ENCODE data around the gene CBLB. TPM values are rescaled to one million over a fixed set of nuclear protein-coding genes. Genes with fewer than 3 reads are reported as not detected.
A peak's percentile ranks its signal among the peaks of the same experiment; 100 is the strongest.

Gene CBLB
- total RNA-seq, 5 donors from 2014 or later (not counting 1 experiment from before 2014, with no cell fraction given), result 81.3 to 120 (median 99.6) TPM

- no peak overlapping the region for H3K4me3 Mint-ChIP-seq
- H3K36me3 Mint-ChIP-seq, result peaks cover 52% of the 10 kb centered on the region
- CTCF ChIA-PET, result no interaction called here
- H3K27ac ChIP-seq (ENCODE audit: low read length), result no peak overlapping the region
- no peak overlapping the region for H3K4me3 ChIP-seq (ENCODE audit: control insufficient read depth in 1 of 2, extremely low read depth in 1 of 2, low read length in 1 of 2)
- DNase-seq (no peak), ATAC-seq (replicated peaks in 1 of 4) (no peak)
- no peaks in the 10 kb centered on the region for H3K9me3 ChIP-seq
- H3K4me1 Mint-ChIP-seq, result peaks cover 52 to 76% (median 55%) of the 10 kb centered on the region in 3 donors
- H3K27me3 Mint-ChIP-seq, result no peaks in the 10 kb centered on the region
- WGBS (ENCODE audit: insufficient coverage), result 99% methylated on average over 6 of the region's 6 CpGs
- no peaks in the 10 kb centered on the region for H3K27me3 ChIP-seq (replicated peaks in 1 of 2; ENCODE audit: control insufficient read depth in 2 of 2, extremely low read depth in 1 of 2, insufficient read depth in 2 of 2, low read length in 1 of 2)
- H3K27ac Mint-ChIP-seq, result peak overlapping the region; percentile 76 to 77
- POLR2A ChIA-PET, result interaction anchor here in 1 of 2 donors (0.6 kb wide), 2 partner anchors 10 to 15 kb away, joined by 3 to 4 read pairs; no protein-coding TSS in a partner anchor
- H3K36me3 ChIP-seq (ENCODE audit: control insufficient read depth in 2 of 2, extremely low read depth in 1 of 2, insufficient read depth in 1 of 2, low read length in 1 of 2), result peaks cover 7 to 35% of the 10 kb centered on the region in 2 donors
- H3K4me1 ChIP-seq (ENCODE audit: control insufficient read depth in 1 of 2, extremely low read depth in 1 of 2, insufficient read depth in 2 of 2, low read length in 2 of 2), result peaks cover 26 to 27% of the 10 kb centered on the region in 2 experiments
- H3K9me3 Mint-ChIP-seq, result peaks cover 14 to 21% (median 19%) of the 10 kb centered on the region in 3 donors
Observed at GRCh38 chr3:105759442-105760078, 109.3 kb downstream of the CBLB start.

- no peak for DNase-seq
- no peaks in the 10 kb centered on the region for H3K9me3 ChIP-seq
- H3K27me3 ChIP-seq (replicated peaks in 1 of 2; ENCODE audit: control insufficient read depth in 2 of 2, extremely low read depth in 1 of 2, insufficient read depth in 2 of 2, low read length in 1 of 2), result no peaks in the 10 kb centered on the region
- no peak overlapping the region for H3K27ac ChIP-seq (ENCODE audit: low read length)
- peaks cover 30 to 37% of the 10 kb centered on the region in 2 experiments for H3K4me1 ChIP-seq (ENCODE audit: control insufficient read depth in 1 of 2, extremely low read depth in 1 of 2, insufficient read depth in 2 of 2, low read length in 2 of 2)
- peaks cover 52 to 75% (median 56%) of the 10 kb centered on the region in 3 donors for H3K4me1 Mint-ChIP-seq
- H3K27ac Mint-ChIP-seq, result peak overlapping the region; percentile 46 to 75
- H3K9me3 Mint-ChIP-seq, result peaks cover 14 to 20% (median 19%) of the 10 kb centered on the region in 3 donors
- no peak for ATAC-seq (replicated peaks in 1 of 4)
- POLR2A ChIA-PET, result no interaction called here
- no peak overlapping the region for H3K4me3 Mint-ChIP-seq
- no peaks in the 10 kb centered on the region for H3K27me3 Mint-ChIP-seq
- peaks cover 7 to 35% of the 10 kb centered on the region in 2 donors for H3K36me3 ChIP-seq (ENCODE audit: control insufficient read depth in 2 of 2, extremely low read depth in 1 of 2, insufficient read depth in 1 of 2, low read length in 1 of 2)
- CTCF ChIA-PET, result interaction anchor here in 1 of 2 donors (0.7 kb wide), 1 partner anchor 40 kb away, joined by 3 read pairs; no protein-coding TSS in a partner anchor
- H3K36me3 Mint-ChIP-seq, result peaks cover 48% of the 10 kb centered on the region
- H3K4me3 ChIP-seq (ENCODE audit: control insufficient read depth in 1 of 2, extremely low read depth in 1 of 2, low read length in 1 of 2), result no peak overlapping the region
- WGBS (ENCODE audit: insufficient coverage), result 97% methylated on average over 9 of the region's 9 CpGs
Observed at GRCh38 chr3:105758451-105758850, 110.4 kb downstream of the CBLB start.

GRCh38 chr3:105755121-105755886 lies 113.5 kb downstream of the CBLB start:
- CTCF ChIA-PET, result no interaction called here
- no peak overlapping the region for H3K4me3 ChIP-seq (ENCODE audit: control insufficient read depth in 1 of 2, extremely low read depth in 1 of 2, low read length in 1 of 2)
- peaks cover 41 to 63% of the 10 kb centered on the region in 2 experiments for H3K4me1 ChIP-seq (ENCODE audit: control insufficient read depth in 1 of 2, extremely low read depth in 1 of 2, insufficient read depth in 2 of 2, low read length in 2 of 2)
- no peaks in the 10 kb centered on the region for H3K27me3 ChIP-seq (replicated peaks in 1 of 2; ENCODE audit: control insufficient read depth in 2 of 2, extremely low read depth in 1 of 2, insufficient read depth in 2 of 2, low read length in 1 of 2)
- no peaks in the 10 kb centered on the region for H3K9me3 ChIP-seq
- Mint-ChIP-seq H3K9me3 (peaks cover 0 to 3% (median 0%) of the 10 kb centered on the region in 3 donors), H3K27me3 (no peaks in the 10 kb centered on the region), H3K4me1 (peaks cover 70 to 86% (median 77%) of the 10 kb centered on the region in 3 donors), H3K36me3 (peaks cover 31% of the 10 kb centered on the region), H3K27ac (peak overlapping the region; percentile 99 to 100), H3K4me3 (peak overlapping the region in 2 of 3 donors; percentile 5 to 38)
- DNase-seq (no peak), ATAC-seq (replicated peaks in 1 of 4) (no peak)
- H3K27ac ChIP-seq (ENCODE audit: low read length), result peak overlapping the region; percentile 92
- WGBS (ENCODE audit: insufficient coverage), result no CpG with 5 or more reads among the region's 2 CpGs
- POLR2A ChIA-PET, result no interaction called here
- peaks cover 3 to 15% of the 10 kb centered on the region in 2 donors for H3K36me3 ChIP-seq (ENCODE audit: control insufficient read depth in 2 of 2, extremely low read depth in 1 of 2, insufficient read depth in 1 of 2, low read length in 1 of 2)

- Mint-ChIP-seq H3K27me3 (no peaks in the 10 kb centered on the region), H3K27ac (peak overlapping the region; percentile 99 to 100), H3K36me3 (peaks cover 13% of the 10 kb centered on the region), H3K4me3 (peak overlapping the region; percentile 39 to 69 (median 60)), H3K4me1 (peaks cover 83 to 88% (median 85%) of the 10 kb centered on the region in 3 donors), H3K9me3 (no peaks in the 10 kb centered on the region)
- no CpG with 5 or more reads among the region's 1 CpG for WGBS (ENCODE audit: insufficient coverage)
- Histone ChIP-seq H3K4me1 (ENCODE audit: control insufficient read depth in 1 of 2, extremely low read depth in 1 of 2, insufficient read depth in 2 of 2, low read length in 2 of 2) (peaks cover 32 to 77% of the 10 kb centered on the region in 2 experiments), H3K27me3 (replicated peaks in 1 of 2; ENCODE audit: control insufficient read depth in 2 of 2, extremely low read depth in 1 of 2, insufficient read depth in 2 of 2, low read length in 1 of 2) (no peaks in the 10 kb centered on the region), H3K4me3 (ENCODE audit: control insufficient read depth in 1 of 2, extremely low read depth in 1 of 2, low read length in 1 of 2) (peak overlapping the region; percentile 10 to 13), H3K9me3 (no peaks in the 10 kb centered on the region), H3K27ac (ENCODE audit: low read length) (peak overlapping the region; percentile 92), H3K36me3 (ENCODE audit: control insufficient read depth in 2 of 2, extremely low read depth in 1 of 2, insufficient read depth in 1 of 2, low read length in 1 of 2) (no peaks in the 10 kb centered on the region)
- peak; percentile 78 to 85 (median 84) for ATAC-seq (replicated peaks in 1 of 4)
- ChIA-PET POLR2A (interaction anchor here (0.6 to 0.7 kb wide), 4 partner anchors 51 to 384 kb away, joined by 3 to 4 read pairs (median 3); no protein-coding TSS in a partner anchor), CTCF (interaction anchor here in 1 of 2 donors (0.6 to 1.0 kb wide), 2 partner anchors 64 to 384 kb away, joined by 3 read pairs; no protein-coding TSS in a partner anchor)
- DNase-seq, result peak; percentile 16 to 82 (median 50)
Observed at GRCh38 chr3:105752791-105753415, 115.9 kb downstream of the CBLB start.

GRCh38 chr3:105747696-105748095 lies 121.1 kb downstream of the CBLB start:
- ATAC-seq (replicated peaks in 1 of 4) (no peak), DNase-seq (no peak)
- ChIA-PET POLR2A (no interaction called here), CTCF (no interaction called here)
- no CpG with 5 or more reads among the region's 1 CpG for WGBS (ENCODE audit: insufficient coverage)
- H3K27ac Mint-ChIP-seq, result peak overlapping the region; percentile 86 to 87
- Histone ChIP-seq H3K9me3 (no peaks in the 10 kb centered on the region), H3K4me3 (ENCODE audit: control insufficient read depth in 1 of 2, extremely low read depth in 1 of 2, low read length in 1 of 2) (no peak overlapping the region), H3K36me3 (ENCODE audit: control insufficient read depth in 2 of 2, extremely low read depth in 1 of 2, insufficient read depth in 1 of 2, low read length in 1 of 2) (peaks cover 0 to 3% of the 10 kb centered on the region in 2 donors), H3K27me3 (replicated peaks in 1 of 2; ENCODE audit: control insufficient read depth in 2 of 2, extremely low read depth in 1 of 2, insufficient read depth in 2 of 2, low read length in 1 of 2) (no peaks in the 10 kb centered on the region), H3K27ac (ENCODE audit: low read length) (peak overlapping the region; percentile 92), H3K4me1 (ENCODE audit: control insufficient read depth in 1 of 2, extremely low read depth in 1 of 2, insufficient read depth in 2 of 2, low read length in 2 of 2) (peaks cover 30 to 59% of the 10 kb centered on the region in 2 experiments)
- no peaks in the 10 kb centered on the region for H3K9me3 Mint-ChIP-seq
- peak overlapping the region in 1 of 3 donors; percentile 56 for H3K4me3 Mint-ChIP-seq
- no peaks in the 10 kb centered on the region for H3K27me3 Mint-ChIP-seq
- H3K4me1 Mint-ChIP-seq, result peaks cover 78 to 80% (median 79%) of the 10 kb centered on the region in 3 donors
- peaks cover 27% of the 10 kb centered on the region for H3K36me3 Mint-ChIP-seq

GRCh38 chr3:105747060-105747541 lies 121.7 kb downstream of the CBLB start:
- peaks cover 27 to 53% of the 10 kb centered on the region in 2 experiments for H3K4me1 ChIP-seq (ENCODE audit: control insufficient read depth in 1 of 2, extremely low read depth in 1 of 2, insufficient read depth in 2 of 2, low read length in 2 of 2)
- DNase-seq, result peak in 1 of 35 experiments; percentile 70

More at GRCh38 chr3:105747060-105747541, 121.7 kb downstream of the CBLB start:
- no peak overlapping the region for H3K4me3 ChIP-seq (ENCODE audit: control insufficient read depth in 1 of 2, extremely low read depth in 1 of 2, low read length in 1 of 2)
- Mint-ChIP-seq H3K9me3 (no peaks in the 10 kb centered on the region), H3K27ac (peak overlapping the region; percentile 86), H3K27me3 (no peaks in the 10 kb centered on the region), H3K4me3 (peak overlapping the region; percentile 46 to 62 (median 56)), H3K4me1 (peaks cover 72 to 74% (median 73%) of the 10 kb centered on the region in 3 donors), H3K36me3 (peaks cover 27% of the 10 kb centered on the region)
- no peaks in the 10 kb centered on the region for H3K9me3 ChIP-seq
- POLR2A ChIA-PET, result no interaction called here
- CTCF ChIA-PET, result no interaction called here
- H3K27ac ChIP-seq (ENCODE audit: low read length), result peak overlapping the region; percentile 92
- no CpG with 5 or more reads among the region's 3 CpGs for WGBS (ENCODE audit: insufficient coverage)
- peak; percentile 65 to 82 (median 68) for ATAC-seq (replicated peaks in 1 of 4)
- H3K36me3 ChIP-seq (ENCODE audit: control insufficient read depth in 2 of 2, extremely low read depth in 1 of 2, insufficient read depth in 1 of 2, low read length in 1 of 2), result peaks cover 0 to 3% of the 10 kb centered on the region in 2 donors
- no peaks in the 10 kb centered on the region for H3K27me3 ChIP-seq (replicated peaks in 1 of 2; ENCODE audit: control insufficient read depth in 2 of 2, extremely low read depth in 1 of 2, insufficient read depth in 2 of 2, low read length in 1 of 2)
